ENCODE data around the gene ITIH3.

The ITIH3 gene

GRCh38 chr3:52790337-52790736 is 4.3 kb upstream of the ITIH3 start:
- CTCF ChIA-PET: interaction anchor here (1.3 to 2.9 kb wide), 2 partner anchors 9 to 10 kb away, joined by 3 to 10 read pairs; no protein-coding TSS in a partner anchor
- POLR2A ChIA-PET: no interaction called here
- TF ChIP-seq CTCF (IDR thresholded peaks at IDR 0.05; ENCODE audit: control extremely low read depth, extremely low read depth, low read depth, missing control alignments): no peak
- no peak for DNase-seq (ENCODE audit: extremely low spot score)

GRCh38 chr3:52790741-52791140 is 3.9 kb upstream of the ITIH3 start:
- TF ChIP-seq CTCF (IDR thresholded peaks at IDR 0.05; ENCODE audit: control extremely low read depth, extremely low read depth, low read depth, missing control alignments): no peak
- no peak for DNase-seq (ENCODE audit: extremely low spot score)
- CTCF ChIA-PET: interaction anchor here (1.3 to 2.9 kb wide), 2 partner anchors 8 to 11 kb away, joined by 3 to 10 read pairs; no protein-coding TSS in a partner anchor
- POLR2A ChIA-PET: no interaction called here

GRCh38 chr3:52791366-52791765 is 3.2 kb upstream of the ITIH3 start:
- TF ChIP-seq CTCF (IDR thresholded peaks at IDR 0.05; ENCODE audit: control extremely low read depth, extremely low read depth, low read depth, missing control alignments): no peak
- no peak for DNase-seq (ENCODE audit: extremely low spot score)
- ChIA-PET CTCF (interaction anchor here (0.8 to 2.9 kb wide), 5 partner anchors 8 to 53 kb away, joined by 3 to 10 read pairs (median 5); no protein-coding TSS in a partner anchor), POLR2A (no interaction called here)

GRCh38 chr3:52791928-52792327 is 2.7 kb upstream of the ITIH3 start:
- no peak for DNase-seq (ENCODE audit: extremely low spot score)
- TF ChIP-seq CTCF (IDR thresholded peaks at IDR 0.05; ENCODE audit: control extremely low read depth, extremely low read depth, low read depth, missing control alignments): no peak
- POLR2A ChIA-PET: no interaction called here

DNA sequence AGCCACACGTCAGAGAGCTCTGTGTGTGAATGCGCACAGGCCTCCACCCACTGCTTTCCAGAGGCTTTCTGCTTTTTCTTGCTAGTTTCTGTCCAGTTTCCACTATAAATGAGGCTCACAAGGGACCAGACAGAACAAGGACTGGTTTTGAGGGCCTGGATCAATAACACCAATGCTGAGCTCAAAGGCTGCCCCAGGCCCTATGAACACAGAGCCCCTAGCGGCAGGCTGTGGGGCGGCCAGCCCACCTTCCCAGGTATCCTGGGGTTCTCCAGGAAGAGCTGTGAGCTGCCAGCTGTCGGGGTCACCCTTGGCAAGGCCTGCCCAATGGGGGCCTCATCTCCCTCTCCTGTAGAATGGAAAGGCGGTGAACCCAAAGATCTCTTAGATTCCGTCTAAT is 2.2 kb upstream of the ITIH3 start:
- ChIA-PET POLR2A (no interaction called here), CTCF (interaction anchor here (0.8 to 2.2 kb wide), 6 partner anchors 9 to 53 kb away, joined by 3 to 7 read pairs (median 4); no protein-coding TSS in a partner anchor)
- no peak for DNase-seq (ENCODE audit: extremely low spot score)
- TF ChIP-seq CTCF (IDR thresholded peaks at IDR 0.05; ENCODE audit: control extremely low read depth, extremely low read depth, low read depth, missing control alignments): no peak

More at GRCh38 chr3:52791928-52792327, 2.7 kb upstream of the ITIH3 start:
- CTCF ChIA-PET: interaction anchor here (0.8 to 2.2 kb wide), 5 partner anchors 9 to 53 kb away, joined by 3 to 7 read pairs (median 4); no protein-coding TSS in a partner anchor

DNA sequence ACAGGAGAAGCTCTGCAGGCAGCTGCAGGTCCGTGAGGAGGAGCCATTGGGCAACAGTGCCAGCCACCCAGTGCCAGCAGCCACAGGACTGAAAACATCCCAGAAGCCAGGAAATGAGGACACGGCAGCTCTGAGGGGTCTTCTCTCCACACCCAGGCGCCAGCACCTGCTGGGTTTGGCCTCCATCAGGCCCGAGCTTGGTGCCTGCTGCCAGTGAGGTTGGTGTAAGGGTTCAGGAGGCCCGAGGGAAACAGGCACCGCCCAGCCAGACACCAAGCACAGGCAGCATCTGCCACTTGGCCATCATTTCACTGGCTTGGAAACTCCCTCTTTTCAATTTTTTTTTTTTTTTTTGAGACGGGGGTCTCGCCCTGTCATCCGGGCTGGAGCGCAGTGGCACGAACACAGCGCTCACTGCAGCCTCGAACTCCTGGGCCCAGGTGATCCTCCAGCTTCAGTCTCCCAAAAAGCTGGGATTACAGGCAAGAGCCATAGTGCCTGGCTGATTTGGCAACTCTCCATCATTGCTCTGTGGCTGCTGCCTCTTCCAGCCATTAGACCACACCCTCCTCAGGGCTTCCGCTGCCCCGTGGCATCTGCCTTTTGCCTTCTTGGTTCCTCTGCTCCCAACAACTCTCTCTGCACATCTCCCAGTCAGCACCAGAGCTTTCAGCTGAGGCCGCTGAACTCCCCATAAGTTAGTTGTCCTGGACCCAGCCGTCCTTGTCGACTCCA is 1.5 kb upstream of the ITIH3 start:
- no peak for DNase-seq (ENCODE audit: extremely low spot score)
- POLR2A ChIA-PET: interaction anchor here (0.5 kb wide), 1 partner anchor 72 kb away, joined by 4 read pairs; no protein-coding TSS in a partner anchor
- no peak for TF ChIP-seq CTCF (IDR thresholded peaks at IDR 0.05; ENCODE audit: control extremely low read depth, extremely low read depth, low read depth, missing control alignments)
- CTCF ChIA-PET: interaction anchor here (0.8 to 2.2 kb wide), 5 partner anchors 10 to 54 kb away, joined by 3 to 7 read pairs (median 3); no protein-coding TSS in a partner anchor
